ENCODE results near the gene PREX1.

The PREX1 gene

GRCh38 chr20:48732081-48732829 is 95.5 kb downstream of the PREX1 start:
- no peak for DNase-seq (ENCODE audit: low spot score)

DNA sequence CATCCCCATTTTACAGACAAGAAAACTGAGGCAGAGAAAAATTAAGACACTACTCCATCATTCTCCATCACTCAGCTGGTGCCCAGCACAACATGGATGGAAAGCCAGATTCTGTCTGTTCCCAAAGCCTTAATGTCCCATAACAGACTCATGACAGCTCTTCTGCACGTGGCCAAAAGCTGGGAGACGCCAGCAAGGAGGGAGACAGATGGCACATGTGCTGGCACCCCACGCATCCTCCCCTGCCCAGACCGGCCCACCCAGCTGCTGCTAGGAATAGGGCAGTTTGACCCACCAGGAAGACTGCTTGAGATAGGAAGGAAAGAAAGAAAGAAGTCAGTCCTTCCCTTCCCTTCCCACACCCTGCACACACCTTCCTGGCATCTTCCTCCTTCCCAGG is 96.3 kb downstream of the PREX1 start:
- no peak for DNase-seq (ENCODE audit: low spot score)

- DNase-seq (ENCODE audit: low spot score), result no peak
These were observed 96.8 kb downstream of the PREX1 start for GRCh38 chr20:48730977-48731376.

DNA sequence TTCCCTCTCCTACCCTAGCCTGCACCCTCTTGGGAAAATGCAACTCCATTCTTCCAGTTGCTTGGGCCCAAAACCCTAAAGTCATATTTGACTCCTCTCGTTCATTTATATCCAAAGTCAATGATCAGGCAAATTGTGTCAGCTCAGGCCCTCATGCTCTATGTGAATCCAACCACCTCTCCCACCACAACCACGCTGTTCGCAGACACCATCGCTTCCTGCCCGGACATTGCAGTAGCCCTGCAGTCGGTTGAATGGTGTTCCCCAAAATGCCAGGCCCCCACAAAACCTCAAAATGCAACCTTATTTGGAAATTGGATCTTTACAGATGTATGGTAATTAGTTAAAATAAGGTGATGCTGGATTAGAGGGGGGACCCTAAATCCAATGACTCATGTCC is 98.3 kb downstream of the PREX1 start:
- no peak for DNase-seq (ENCODE audit: low spot score)

DNA sequence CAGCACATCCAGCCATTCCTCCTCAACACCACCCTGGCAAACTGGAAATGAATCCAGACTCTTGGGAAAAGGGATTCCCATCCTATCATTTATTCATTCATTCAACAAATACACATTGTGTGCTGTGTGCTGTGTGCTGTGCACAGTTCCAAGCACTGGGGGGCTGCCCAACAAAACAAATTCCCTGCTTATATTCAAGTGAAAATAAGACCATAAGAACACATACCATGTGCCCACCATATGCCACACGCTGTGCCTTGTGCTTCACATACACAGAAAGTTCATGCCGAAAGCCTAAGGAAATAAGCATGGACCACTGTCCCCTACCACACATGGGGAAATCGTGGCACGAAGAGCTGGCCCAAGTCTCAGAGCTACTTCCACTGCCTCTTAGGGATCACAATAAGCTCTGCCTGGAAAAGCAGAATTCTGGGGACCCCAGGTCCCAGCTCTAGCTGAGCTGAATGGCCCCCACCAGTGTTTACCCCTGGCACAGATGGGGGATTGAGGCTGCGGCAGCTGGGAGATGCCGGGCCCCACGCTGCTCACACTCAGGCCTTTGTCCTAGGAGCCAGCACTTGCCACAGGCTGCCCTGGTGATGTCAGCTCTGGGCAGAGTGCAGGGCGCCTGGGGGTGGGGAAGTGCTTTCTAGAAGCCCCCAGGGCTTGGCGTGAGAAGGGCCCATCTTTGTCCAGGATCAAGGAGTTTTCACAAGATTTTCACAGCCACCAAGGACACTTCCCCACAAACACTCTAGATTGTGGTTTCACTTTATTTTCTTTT is 99.6 kb downstream of the PREX1 start:
- DNase-seq (ENCODE audit: low spot score), result no peak

GRCh38 chr20:48727226-48727625 is 100.6 kb downstream of the PREX1 start:
- no peak for DNase-seq (ENCODE audit: low spot score)

- no peak for DNase-seq (ENCODE audit: low spot score)
These were observed 102.2 kb downstream of the PREX1 start for GRCh38 chr20:48725555-48725991.

GRCh38 chr20:48724891-48725554 is 102.8 kb downstream of the PREX1 start:
- no peak for DNase-seq (ENCODE audit: low spot score)

- no peak for DNase-seq (ENCODE audit: low spot score)
These were observed 103.4 kb downstream of the PREX1 start for GRCh38 chr20:48724382-48724781.

DNA sequence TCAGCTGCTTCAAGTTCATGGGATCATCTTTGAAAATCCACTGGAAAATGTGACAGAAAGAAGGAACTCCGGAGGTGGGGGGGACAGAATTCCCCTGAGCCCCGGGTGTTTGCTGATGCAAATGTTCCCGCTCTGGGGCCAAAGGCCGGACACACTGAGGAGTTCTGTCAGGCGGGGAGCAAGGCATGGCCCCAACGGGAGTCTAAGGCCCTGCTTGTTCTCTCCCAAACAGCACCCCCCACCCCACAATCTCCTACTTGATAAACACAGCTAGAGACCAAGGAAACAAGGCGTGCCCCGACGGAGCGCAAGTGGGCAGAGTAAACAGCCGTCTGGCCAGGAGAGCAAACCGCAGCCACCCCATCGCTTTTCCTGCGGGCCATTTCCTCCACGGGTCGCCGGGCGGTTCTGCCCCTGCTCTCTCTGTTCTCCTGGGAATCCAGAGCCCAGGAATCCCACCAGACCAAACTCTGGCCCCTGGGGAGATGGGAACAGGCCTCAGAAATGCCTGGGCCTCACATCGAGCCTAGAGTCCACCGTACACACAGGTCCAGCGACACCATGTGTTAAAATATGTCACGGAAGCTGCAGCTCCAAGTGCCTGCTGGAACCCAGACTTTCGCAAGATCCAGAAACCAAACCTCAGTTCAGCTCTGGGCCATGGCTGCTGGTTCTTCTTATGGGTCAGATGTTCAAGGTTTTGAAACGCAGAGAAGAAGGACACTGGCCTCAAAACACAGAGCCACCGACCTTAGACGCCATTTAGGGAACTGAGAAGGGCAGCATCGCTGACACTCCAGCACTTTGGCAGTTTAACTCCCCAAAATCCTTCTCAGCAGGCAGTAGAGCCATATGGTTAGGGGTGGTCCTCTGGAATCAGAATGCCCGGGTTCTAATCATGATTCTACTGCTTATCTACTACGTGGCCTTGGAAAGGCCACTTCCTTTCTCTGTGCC is 104.2 kb downstream of the PREX1 start:
- DNase-seq (ENCODE audit: low spot score), result no peak

DNA sequence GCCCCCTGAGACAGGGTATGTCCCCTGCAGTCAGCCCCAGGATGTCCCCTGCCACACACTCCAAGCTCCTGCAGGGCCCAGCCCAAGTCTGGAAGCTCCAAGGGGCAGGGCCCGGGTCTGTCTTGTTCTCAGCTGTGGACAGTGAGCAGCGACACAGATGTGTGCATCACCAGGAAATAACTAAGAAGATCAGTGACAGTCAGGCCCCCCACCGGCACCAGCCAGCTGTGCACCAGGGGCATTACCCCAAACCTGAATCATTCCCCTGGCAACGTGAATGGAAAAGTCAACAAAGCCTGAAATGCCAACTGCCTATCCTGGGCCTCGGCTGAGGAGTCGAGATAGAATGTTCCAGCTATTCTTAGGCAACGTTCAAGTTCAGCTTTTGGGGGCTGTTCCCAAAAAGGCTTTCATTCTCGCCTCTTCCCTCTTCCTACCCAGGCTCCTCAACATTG is 105.0 kb downstream of the PREX1 start:
- DNase-seq (ENCODE audit: low spot score), result no peak

DNA sequence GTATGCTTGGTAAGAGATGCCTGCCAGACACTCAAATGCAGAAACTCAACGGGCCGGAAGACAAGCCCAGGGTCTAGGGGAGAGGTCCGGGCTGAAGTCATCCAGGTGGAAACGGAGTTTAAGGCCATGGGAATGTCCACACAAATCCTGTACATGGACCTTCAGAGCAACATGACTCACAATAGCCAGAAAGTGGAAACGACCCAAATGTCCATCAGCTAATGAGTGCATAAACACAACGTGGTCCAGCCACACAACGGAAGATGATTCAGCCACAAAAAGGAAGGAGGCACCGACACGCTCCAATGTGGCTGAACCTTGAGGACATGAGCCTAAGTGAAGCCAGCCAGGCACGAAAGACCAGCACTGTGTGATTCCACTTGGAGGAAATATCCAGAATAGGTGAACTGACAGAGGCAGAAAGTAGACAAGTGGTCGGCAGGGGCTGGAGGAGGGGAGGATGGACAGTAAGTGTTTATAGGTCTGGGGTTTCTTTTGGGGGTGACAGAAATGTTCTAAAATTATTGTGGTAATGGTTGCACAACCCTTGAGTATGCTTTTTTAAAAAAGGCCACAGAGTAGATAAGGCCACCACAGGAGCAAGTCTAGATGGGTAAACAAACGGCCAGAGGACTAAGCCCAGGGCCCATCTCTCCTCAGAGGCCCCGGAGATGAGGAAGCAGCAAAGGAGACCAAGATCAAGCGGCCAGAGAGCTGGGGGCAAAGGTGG is 105.6 kb downstream of the PREX1 start:
- DNase-seq (ENCODE audit: low spot score), result no peak

- no peak for DNase-seq (ENCODE audit: low spot score)
These were observed 106.3 kb downstream of the PREX1 start for GRCh38 chr20:48721324-48722001.

DNA sequence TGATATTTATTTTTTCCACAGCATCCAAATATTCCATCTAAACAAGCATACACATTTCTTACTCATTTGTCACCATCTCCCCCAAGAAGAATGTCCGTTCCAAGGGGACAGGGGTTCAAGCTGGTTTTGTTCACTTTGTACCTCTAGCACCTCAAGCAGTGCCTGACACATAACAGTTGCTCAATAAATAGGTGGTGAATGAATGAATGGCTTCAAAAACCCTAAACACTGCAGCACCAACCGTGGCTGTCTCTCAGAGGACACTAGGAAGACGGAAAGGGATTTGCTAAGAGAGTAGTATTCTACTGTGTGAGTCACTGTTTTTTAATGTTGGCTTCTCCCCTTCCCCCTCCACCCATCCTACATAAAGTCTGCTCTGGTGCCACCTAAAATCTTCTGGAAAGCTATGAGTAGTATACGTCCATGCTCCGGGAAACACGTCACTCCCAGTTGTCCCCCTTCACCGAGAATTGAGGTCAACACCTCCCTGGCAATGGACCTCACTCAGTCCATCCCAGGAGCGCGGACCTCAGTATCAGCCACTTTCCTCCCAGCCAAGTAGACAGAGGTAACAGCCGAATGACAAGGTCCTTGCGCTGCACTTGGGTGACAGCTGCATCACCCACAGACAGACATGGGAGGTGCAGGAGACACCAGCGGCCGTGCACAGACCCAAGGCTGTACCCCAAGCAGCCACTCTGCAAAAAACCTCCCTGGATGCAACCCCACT is 107.4 kb downstream of the PREX1 start:
- no peak for DNase-seq (ENCODE audit: low spot score)

DNA sequence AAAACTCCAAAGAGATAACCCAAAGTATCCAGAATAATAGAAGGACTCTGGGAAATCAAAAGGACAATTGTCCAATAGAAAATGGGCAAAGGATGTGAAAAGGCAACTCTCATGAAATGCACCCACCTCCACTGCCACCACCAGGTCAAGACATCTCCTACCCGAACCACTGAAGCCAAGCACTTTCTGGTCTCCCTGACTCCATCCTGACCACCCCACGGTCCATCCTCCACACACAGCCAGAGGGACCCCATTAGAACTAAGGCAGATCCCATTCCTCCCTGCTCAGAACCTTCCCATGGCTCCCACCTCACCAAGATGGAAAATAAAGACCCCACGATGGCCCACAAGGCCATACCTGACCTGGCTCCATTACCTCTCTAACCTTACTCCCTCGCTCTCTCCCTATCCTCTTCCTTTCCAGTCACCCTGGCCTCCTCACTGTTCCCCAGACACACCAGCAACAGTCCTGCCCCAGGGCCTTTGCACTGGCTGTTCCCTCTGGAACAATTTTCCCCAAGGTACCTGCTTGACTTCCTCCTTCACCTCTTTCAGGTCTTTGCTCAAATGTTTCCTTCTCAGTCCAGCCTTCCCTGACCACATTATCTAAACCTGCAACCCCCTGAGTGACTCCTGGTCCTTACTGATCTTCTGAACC is 108.1 kb downstream of the PREX1 start:
- no peak for DNase-seq (ENCODE audit: low spot score)

DNA sequence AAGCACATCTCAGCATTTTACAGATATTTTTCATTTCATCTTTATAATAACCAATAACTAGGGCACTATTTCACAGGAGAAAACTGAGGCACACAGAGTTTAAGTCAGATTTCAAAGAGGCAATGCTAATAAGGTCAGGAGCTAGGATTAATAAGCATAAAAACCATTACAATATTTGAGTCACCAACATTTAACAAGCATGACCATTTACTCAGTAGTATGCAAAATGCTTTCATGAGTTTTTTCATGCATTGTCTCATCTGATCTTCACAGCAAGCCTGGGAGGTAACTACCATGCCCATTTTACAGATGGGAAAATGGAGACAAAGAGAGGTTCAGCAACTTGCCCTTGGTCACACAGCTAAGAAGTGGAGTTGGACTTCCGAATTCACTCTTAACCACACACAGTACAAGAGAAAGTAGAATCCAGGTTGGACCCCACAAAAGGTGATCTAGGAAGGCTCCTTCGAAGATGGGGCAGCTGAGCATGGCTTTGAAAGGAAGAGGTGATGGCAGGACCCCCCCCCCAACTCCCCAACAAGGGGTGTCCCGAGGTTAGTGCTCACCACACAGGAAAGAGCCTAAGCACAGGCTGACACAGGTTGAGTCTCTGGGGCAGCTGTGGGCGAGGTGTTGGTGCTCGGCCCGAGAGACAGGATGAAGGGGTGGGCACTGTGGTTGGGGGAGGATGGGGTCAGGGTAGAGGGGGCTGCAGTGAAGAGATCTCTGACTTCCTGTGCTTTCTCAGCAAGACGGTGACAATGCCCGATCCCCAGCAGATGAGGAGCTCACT is 108.8 kb downstream of the PREX1 start:
- no peak for DNase-seq (ENCODE audit: low spot score)

GRCh38 chr20:48717680-48718223 is 110.0 kb downstream of the PREX1 start:
- DNase-seq (ENCODE audit: low spot score), result no peak

- DNase-seq (ENCODE audit: low spot score), result no peak
These were observed 110.6 kb downstream of the PREX1 start for GRCh38 chr20:48717095-48717672.

Data from HuH-7.5 (cell line).